Suppressor macrophage treated with lipopolysaccharide for 1 hour (primary cell): ENCODE results near the gene MED25.

Source experiments
- DNase-seq, 3 donors: peaks; one replicate each; pipeline ENCODE4 v3.0.0-alpha.2; 2020 to 2022

MED25 gene

DNA sequence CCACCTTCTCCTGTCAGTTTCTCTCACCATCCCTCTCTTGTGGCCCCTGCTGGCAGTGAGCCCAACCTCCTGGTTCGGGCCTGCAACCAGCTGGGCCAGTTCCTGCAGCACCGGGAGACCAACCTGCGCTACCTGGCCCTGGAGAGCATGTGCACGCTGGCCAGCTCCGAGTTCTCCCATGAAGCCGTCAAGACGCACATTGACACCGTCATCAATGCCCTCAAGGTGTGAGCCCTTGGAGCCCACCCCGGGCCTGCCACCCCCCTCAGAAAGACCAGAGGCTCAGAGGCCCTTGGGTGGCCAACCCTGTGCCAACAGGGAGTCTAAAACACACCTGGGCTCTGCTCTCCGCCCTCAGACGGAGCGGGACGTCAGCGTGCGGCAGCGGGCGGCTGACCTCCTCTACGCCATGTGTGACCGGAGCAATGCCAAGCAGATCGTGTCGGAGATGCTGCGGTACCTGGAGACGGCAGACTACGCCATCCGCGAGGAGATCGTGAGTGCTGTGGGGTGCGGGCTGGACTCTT lies 18.8 kb upstream of the MED25 start:
- DNase-seq = no peak

DNA sequence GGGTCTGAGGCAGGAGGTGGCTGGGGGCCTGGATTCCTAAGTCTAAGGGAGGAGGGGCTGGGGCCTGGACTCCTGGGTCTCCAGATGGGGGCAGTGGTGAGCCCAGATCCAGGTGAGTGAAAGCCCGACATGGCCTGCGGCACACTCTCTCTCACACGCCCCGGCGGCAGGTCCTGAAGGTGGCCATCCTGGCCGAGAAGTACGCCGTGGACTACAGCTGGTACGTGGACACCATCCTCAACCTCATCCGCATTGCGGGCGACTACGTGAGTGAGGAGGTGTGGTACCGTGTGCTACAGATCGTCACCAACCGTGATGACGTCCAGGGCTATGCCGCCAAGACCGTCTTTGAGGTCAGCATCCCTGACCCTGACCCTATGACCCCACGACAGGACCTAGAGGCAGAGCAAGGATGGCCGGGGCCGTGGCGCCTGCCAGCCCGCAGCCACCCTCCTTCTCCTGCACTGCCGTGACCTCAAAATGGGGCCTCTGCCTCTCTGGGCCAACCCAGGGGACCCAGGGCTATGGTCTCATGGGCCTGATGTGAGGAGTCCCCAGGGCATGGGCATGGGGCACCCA lies 18.2 kb upstream of the MED25 start:
- DNase-seq = no peak

DNA sequence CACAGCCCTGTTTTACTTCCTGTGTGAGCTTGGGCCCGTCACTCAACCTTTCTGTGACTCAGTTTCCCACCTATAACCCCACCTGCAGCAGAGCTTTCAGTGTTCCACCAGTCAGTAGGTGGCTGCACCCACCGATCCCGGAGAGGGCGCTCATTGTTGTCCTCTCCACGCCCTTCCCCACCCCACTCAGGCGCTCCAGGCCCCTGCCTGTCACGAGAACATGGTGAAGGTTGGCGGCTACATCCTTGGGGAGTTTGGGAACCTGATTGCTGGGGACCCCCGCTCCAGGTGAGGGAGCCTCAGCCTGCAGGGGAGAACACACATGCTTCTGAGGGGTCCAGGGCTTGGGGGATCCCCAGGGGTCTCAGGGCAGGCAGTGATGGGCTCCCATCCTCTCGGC lies 17.3 kb upstream of the MED25 start:
- DNase-seq = no peak

DNA sequence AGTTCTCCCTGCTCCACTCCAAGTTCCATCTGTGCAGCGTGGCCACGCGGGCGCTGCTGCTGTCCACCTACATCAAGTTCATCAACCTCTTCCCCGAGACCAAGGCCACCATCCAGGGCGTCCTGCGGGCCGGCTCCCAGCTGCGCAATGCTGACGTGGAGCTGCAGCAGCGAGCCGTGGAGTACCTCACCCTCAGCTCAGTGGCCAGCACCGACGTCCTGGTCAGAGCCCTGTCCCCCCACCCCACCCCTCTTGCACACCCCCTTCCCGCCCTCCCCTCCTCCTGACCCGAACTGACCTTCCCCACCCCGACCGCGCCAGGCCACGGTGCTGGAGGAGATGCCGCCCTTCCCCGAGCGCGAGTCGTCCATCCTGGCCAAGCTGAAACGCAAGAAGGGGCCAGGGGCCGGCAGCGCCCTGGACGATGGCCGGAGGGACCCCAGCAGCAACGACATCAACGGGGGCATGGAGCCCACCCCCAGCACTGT lies 16.6 kb upstream of the MED25 start:
- DNase-seq = no peak

DNA sequence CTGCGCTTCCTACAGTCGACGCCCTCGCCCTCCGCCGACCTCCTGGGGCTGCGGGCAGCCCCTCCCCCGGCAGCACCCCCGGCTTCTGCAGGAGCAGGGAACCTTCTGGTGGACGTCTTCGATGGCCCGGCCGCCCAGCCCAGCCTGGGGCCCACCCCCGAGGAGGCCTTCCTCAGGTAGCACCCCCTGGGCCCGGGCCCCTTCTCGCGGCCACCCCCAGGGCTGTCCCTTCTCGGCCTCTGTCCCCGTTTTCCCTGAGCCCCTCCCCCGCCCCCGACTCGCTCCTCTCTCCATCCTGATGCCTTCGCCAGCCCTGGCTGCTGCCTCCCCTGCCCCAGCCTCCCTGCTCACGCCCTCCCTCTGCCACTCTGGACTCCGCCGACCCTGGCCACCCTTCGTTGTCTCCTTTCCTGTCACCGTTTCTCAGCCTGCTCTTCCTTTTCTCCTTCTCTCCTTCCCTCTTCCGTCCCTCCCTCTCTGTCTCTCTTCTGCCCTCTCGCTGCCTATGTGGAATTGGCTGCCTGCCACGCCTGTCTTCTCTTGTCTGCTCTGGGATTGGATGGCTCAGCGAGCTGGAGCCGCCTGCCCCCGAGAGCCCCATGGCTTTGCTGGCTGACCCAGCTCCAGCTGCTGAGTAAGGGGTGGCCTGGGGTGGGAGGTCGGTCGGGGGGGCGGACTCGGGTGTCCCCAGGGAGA lies 16.0 kb upstream of the MED25 start:
- no peak for DNase-seq

DNA sequence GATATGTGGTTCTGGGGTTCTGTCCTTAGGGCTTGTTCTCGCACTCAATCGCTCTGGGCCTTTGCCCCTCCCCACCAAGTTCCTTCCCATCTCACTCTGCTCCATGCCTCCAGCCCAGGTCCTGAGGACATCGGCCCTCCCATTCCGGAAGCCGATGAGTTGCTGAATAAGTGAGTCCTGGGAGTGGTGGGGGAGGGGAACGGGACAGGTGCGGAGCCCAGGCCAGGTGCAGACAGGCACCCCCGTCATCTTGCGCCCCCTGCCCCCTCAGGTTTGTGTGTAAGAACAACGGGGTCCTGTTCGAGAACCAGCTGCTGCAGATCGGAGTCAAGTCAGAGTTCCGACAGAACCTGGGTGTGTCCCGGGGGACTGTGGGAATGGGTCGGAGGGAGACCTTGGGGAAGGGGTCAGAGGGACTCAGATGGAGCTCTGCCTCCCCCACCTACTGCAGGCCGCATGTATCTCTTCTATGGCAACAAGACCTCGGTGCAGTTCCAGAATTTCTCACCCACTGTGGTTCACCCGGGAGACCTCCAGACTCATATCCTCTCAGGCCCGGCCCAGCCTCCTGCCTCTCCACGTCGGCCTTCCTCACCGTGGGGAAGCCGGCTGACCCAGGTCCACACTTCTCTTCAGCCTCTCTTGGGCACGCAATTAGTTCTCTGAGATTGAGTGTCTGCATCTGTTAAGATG lies 15.1 kb upstream of the MED25 start:
- DNase-seq = no peak

DNA sequence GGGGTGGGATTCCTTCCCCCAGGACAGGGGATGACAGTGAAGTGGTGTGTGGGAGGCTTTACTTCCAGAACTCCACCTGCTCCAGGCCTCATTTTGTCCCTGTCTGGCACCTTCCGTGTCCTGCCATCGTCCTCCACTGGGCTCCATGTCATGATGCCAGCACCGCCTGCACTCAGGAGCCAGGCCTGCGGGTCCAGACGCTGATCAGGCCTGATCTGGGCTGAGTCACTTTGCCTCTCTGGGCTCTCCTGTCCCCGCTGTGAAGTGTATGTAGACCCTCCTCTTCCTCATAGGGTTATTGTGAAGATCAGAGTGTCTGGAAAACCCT lies 14.6 kb upstream of the MED25 start:
- DNase-seq = no peak

DNA sequence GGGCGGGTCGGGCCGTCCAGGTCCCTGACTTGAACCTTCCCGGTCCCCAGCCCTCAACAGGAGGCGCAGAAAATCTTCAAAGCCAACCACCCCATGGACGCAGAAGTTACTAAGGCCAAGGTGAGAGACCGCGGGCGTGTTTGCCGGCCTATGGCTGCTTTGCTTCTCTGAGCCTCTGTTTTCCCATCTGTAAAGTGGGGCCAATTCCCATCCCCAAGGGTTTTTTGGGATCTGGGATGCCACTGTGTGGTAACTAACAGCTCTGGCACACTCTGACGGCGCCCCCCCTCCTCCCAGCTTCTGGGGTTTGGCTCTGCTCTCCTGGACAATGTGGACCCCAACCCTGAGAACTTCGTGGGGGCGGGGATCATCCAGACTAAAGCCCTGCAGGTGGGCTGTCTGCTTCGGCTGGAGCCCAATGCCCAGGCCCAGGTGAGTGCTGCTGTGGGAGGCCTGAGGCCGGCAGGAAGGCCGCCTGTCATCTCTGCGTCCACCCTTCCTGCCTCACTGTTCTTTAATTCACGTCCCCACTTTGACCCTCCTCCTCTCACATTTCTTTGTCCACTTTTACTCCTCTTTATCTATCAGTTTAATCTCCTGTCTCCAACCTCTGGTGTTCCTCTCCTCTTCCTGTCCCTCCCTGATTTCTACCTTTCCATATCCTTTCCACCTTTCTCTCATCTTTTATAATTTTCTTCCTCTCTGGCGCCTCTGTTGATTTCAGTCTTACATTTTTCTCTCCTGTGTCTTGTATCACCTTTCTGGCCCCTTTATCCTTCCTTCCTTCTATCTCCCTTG lies 12.1 kb upstream of the MED25 start:
- no peak for DNase-seq

DNA sequence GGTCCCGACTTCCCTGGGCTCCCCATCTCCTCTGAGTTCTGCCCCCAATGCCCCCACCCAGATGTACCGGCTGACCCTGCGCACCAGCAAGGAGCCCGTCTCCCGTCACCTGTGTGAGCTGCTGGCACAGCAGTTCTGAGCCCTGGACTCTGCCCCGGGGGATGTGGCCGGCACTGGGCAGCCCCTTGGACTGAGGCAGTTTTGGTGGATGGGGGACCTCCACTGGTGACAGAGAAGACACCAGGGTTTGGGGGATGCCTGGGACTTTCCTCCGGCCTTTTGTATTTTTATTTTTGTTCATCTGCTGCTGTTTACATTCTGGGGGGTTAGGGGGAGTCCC lies 11.5 kb upstream of the MED25 start:
- DNase-seq = no peak

DNA sequence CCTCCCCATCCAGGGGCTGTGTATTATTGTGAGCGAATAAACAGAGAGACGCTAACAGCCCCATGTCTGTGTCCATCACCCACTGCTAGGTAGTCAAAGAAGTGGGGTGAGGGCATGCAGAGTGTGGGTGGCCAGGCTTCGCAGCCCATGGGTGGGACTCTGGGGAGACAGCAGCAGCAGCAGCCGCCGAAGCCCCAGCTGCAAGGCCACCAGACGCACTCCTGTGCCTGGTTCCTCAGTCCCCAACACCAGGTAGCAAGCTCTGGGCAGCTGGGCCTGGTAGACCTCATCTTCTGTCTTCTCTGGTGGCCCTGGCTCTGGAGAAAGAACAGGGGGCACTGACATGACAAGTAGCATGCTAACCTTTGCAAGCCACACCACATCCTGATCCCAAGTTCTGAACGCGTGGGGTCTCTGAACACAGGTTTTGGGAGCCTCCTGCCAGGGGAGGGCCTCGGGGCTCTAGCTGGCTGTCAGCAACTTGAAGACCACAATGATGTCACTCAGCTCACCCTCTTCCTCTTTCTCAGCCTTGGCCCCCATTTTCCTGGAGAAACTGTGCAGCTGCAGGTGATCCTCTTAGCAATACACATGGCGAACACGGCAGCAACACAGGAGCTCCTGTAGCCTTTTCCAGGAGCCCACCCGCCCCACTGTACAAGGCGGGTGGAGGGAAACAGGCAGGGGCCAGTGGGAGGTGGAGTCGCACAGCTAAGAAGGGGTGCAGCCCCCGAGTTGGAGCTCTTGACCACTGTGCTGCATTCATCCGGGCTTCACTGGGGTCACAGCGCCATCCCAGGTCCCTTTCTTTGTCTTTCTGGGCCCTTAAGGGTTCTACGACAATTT lies 10.8 kb upstream of the MED25 start:
- peak; percentile 54 to 59 (median 55) for DNase-seq

DNA sequence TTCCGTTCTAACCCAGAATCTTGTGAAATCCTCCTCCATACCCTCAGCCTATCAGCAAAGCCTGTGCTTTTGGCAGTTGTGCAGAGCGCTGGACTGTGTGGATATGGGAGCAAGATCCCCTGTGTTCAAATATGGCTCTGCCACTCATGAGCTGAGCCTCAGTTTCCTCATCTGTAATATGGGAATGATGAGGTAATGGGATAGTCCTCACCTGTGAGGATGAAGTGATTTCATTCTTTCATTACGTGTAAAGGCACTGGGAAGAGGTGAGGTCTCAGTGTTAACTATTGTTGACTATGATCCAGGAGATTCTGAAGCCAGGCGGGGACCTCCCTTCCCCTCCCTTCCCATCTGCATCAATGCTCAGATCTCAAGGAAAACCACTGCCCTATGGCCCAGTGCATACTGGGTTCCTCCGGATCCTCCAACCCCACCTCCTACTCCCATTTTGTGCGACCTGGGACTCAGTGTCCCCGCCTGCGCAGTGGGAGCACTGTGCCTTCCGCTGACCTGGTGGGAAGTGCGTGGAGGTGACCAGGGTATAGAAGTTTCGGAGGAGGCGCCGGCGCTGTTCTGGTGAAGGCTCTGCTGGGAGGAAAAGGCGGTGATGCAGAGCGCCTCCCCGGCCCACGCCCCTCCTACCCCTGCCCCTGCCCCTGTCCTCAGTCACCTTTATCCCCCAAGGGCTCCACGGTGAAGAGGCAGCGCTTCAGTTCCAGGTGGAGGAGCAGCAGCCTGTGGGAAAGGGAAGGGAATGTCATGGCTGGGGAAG lies 10.0 kb upstream of the MED25 start:
- no peak for DNase-seq

DNA sequence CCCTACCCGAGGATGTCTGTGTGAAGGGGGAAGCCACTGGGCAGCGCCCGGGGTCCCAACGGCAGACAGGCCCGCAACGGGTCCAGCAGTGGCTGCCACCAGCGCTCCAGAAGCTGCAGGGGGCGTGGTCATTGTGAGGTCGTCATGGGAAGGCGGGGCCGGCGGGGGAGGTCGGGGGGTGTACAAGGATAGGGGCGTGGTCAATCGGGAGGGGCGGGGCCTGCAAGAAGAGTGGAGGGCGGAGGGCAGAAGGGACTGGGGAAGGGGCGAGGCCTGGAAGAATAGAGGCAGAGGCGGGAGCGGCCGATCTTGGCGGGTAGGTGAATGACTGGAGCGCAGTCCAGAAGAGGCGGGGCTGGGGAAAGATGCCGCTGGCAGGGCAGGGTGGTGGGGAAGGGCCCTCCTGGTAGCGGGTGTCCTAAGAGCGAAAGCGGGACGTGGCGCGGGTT lies 9.4 kb upstream of the MED25 start:
- DNase-seq = peak; percentile 84 to 94 (median 88)

DNA sequence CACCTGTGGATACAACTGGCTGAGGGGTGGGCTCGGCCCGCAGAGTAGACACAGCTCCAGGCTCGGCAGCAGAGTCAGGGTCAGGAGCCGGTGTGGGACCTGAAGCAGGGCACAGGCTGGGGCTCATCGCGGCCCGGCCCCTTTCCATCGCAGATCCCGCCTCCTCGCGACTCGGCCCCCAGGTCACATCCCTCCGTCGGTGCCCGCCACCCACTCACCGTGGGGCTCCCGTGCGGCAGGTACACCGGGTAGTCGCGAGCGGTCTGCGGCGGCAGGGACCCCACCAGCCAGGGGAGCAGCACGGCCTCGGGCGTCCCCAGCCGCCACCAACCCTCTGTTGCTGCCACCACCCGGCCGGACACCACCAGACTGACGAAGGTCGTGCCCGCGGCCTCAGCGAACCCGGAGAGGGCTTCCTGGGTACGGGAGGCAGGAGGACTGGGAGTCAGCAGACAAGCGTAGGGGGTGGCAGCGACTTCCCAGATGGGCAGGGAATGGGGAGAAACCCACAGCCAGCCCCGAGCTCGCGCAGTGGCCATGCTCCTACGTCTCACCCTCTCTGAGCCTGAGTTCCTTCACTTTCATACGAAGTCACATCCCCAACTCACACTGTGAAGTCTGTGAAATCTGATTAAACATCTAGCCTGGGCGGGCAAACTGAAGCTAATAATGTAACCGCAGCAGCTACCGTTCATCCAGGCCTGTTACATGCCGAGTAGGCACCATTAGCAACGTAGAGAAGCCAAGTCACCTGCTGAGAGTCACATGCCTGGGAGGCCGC lies 8.7 kb upstream of the MED25 start:
- DNase-seq = peak; percentile 56 to 85 (median 77)

DNA sequence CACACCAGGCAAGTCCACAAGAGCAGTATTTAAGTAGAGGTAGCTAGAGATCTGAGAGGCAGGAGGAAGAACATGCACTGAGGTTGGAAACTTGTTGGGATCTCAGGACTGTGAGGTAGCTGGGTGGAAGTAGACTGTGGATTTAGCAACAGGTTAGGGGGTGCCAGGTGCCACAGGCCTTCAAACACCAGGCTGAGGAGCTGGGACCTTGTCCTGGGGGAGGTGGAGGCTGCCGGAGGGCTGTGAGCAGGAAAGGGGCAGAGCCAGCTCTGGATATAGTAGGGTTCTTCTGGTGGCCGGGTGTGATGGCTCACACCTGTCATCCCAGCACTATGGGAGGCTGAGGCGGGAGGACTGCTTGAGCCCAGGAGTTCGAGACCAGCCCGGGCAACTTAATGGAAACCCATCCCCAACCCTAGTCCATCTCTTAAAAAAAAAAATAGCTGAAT lies 8.1 kb upstream of the MED25 start:
- DNase-seq = no peak

DNA sequence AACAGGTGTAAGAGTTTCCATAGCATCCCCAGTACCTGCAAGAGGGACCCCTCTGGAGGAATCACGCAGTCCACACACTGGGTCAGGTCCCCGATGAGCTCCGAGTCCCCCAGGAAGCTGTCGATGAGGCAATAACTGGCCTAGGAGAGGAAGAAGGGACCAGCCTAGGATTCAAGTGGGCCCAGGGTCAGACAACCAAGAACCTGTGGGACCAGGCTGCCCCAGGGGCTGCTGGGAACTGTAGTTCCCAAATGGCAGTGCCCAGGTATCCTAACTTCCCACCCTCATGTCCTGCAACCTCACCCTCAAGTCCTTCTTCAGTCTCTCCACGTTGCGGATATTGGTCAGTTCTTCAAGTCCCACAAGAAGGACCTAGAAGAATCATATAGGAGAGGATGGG lies 6.8 kb upstream of the MED25 start:
- DNase-seq = no peak

DNA sequence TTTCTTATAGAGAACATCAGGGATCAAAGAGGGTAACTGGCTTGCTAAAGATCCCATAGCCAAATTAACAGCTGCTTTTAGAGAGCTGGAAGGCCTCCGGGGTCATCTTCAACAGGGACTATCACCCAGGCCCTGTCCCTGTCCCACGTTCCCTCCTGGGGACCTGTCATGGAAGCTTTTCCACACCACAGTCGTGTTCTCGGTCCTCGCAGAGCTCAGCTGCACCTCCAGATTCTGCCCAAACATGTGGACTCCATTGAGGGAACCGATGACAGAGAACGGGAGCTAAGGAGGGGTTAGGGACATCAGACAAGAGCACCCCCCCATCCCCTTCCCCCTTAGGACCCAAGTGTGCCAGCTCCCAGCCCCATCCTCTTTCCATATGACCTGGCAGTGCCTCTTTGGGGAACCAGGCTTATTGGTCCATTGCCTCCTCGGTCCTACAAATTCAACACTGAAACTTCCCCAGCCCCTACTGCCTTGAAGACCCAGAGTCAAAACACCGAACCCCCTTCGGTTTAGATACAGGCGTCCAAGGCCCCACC lies 5.6 kb upstream of the MED25 start:
- DNase-seq = no peak

DNA sequence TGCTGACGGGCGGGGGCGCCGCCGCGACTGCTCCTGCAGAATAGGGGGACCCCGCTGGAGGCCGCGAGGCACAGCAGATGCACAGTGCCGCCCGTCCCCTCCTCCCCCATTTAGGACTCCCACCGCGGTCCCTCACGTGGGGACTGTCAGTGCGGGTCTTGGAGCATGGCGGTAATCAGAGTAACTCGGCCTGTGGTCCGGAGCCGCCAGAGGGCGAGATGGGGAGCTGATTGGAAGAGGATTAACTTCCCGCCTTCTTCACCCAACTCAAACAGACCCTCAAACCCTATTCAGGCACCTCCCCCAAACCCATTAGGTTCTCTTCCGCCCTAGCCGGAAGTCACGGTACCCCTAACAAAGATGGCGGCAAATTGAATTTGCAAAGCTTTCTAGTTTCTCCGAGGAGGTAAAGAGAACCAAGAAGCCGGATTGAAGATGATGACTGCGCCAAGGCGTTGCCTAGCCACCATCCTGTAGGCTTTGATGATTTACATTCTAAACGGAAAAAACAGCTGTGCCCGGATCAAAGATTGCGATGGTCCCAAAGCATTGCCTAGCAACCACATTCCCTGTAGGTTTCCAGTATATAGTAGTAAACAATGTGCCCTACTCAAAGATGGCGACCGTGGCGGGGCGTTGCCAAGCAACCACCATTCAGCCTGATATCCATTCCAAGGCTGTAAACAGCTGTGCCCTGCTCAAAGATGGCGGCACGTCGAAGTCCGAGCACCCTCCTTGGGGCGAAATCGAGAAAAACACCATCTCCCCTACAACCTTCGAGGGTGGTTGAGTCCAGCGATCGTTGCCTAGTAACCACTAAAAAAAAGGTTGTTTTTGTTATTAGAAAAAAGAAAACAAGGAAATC lies 4.9 kb upstream of the MED25 start, which contains the start of gene FUZ:
FUZ (minus strand) TSS at position 296 of the 865 bp plus-strand sequence; CDS start at position 110, 186 bp downstream.
- peak; percentile 97 to 98 (median 98) for DNase-seq

DNA sequence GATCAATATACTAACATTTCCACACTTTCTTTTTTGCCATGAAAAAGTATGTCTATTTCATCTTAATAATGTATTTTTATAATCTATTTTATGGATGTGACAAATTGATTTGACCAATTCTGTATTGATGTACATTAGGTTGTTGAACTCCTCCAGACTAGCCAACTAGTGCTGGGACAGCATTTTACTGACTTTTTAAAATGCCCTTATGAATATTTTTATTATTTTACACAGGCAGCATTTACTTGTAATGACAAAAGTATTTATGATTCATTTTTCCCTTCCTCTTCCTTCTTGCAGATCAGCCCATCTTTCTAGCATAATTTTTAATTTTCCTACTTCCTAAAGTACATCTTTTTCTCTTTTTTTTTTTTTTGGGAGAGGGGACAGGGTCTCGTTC lies 4.1 kb upstream of the MED25 start:
- DNase-seq = no peak

DNA sequence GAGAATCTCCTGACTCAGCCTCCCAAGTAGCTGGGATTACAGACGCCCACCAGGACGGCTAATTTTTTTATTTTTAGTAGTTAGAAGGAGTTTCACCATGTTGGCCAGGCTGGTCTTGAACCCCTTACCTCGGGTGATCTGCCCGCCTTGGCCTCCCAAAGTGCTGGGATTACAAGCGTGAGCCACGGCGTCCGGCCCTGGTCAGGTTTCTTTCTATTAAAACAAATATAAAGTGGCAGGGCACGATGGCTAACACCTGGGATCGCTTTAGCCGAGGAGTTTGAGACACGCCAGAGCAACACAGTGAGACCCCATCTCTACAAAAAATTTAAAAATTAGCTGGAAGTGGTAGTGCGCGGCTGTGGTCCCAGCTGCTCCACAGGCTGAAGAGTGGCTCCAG lies 1.5 kb upstream of the MED25 start:
- no peak for DNase-seq
